ENCODE results near the gene CBFA2T2. TPM values are rescaled to one million over a fixed set of nuclear protein-coding genes. Genes with fewer than 3 reads are reported as not detected.
A peak's percentile ranks its signal among the peaks of the same experiment; 100 is the strongest.
"Not testable (repeated sequence)": the region's sequence is repeated elsewhere in the genome, so short reads cannot be mapped to it uniquely, and the experiment has no call there.

Gene CBFA2T2
- total RNA-seq, 1 donor from 2014 or later, result 19.6 TPM

DNA sequence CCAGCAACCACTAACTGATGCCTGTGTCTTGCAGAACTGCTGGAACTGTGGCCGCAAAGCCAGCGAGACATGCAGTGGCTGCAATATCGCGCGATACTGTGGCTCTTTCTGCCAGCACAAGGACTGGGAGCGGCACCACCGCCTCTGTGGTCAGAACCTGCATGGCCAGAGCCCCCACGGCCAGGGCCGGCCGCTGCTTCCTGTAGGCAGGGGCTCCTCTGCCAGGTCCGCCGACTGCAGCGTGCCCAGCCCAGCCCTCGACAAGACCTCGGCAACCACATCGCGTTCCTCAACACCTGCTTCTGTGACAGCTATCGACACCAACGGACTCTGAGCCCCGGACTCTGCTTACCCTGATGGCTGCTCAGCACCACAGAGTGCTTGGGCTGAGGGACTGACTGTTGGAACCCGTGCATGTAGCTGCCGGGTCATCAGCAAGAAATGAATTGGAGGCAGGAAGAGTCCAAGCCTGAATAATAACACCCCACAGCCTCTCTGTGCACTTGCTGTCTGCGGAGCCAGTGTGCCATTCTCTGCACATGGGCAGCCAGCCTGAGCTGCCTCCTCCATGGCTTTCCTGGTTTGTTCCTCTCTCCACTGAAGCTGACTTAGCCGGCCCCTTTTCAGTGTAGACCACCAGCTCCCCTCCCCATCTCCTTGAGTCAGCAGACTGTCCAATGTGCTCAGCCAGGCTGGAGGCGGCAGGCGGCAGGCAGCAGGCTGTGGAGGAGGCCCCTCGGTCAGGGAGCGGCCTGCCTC lies 154.6 kb downstream of the CBFA2T2 start:
- H3K36me3 Mint-ChIP-seq (ENCODE audit: unreplicated experiment), result peaks cover 40% of the 10 kb centered on the region
- DNase-seq (ENCODE audit: extremely low spot score, unreplicated experiment), result no peak
- TF ChIP-seq, protein P1, sequence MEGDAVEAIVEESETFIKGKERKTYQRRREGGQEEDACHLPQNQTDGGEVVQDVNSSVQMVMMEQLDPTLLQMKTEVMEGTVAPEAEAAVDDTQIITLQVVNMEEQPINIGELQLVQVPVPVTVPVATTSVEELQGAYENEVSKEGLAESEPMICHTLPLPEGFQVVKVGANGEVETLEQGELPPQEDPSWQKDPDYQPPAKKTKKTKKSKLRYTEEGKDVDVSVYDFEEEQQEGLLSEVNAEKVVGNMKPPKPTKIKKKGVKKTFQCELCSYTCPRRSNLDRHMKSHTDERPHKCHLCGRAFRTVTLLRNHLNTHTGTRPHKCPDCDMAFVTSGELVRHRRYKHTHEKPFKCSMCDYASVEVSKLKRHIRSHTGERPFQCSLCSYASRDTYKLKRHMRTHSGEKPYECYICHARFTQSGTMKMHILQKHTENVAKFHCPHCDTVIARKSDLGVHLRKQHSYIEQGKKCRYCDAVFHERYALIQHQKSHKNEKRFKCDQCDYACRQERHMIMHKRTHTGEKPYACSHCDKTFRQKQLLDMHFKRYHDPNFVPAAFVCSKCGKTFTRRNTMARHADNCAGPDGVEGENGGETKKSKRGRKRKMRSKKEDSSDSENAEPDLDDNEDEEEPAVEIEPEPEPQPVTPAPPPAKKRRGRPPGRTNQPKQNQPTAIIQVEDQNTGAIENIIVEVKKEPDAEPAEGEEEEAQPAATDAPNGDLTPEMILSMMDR (IDR thresholded peaks at IDR 0.05), result no peak
- H3K4me3 Mint-ChIP-seq (ENCODE audit: unreplicated experiment), result no peak overlapping the region
- peaks cover 26% of the 10 kb centered on the region for H3K4me1 Mint-ChIP-seq (ENCODE audit: unreplicated experiment)
- H3K9me3 Mint-ChIP-seq (ENCODE audit: unreplicated experiment), result no peaks in the 10 kb centered on the region
- no peaks in the 10 kb centered on the region for H3K27me3 Mint-ChIP-seq (ENCODE audit: unreplicated experiment)
- no peak overlapping the region for H3K27ac Mint-ChIP-seq (ENCODE audit: unreplicated experiment)

DNA sequence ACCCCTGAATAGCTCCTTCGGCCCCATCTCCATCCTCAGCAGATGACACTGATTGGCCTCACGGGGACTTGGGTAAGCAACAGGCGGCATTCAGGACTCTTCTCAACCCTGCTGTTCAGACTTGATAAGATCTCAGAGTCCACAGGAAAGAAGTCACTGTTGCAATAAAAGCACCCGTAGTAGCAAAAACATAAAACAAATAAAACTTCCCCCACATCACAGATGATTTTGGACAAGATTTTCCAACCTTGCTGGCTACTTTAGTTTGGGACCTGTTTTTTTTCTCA lies 155.1 kb downstream of the CBFA2T2 start:
- Mint-ChIP-seq H3K4me3 (ENCODE audit: unreplicated experiment) (no peak overlapping the region), H3K36me3 (ENCODE audit: unreplicated experiment) (peaks cover 35% of the 10 kb centered on the region), H3K4me1 (ENCODE audit: unreplicated experiment) (peaks cover 23% of the 10 kb centered on the region), H3K9me3 (ENCODE audit: unreplicated experiment) (no peaks in the 10 kb centered on the region), H3K27ac (ENCODE audit: unreplicated experiment) (no peak overlapping the region), H3K27me3 (ENCODE audit: unreplicated experiment) (no peaks in the 10 kb centered on the region)
- DNase-seq (ENCODE audit: extremely low spot score, unreplicated experiment), result no peak
- TF ChIP-seq, protein P1 (IDR thresholded peaks at IDR 0.05), result no peak

DNA sequence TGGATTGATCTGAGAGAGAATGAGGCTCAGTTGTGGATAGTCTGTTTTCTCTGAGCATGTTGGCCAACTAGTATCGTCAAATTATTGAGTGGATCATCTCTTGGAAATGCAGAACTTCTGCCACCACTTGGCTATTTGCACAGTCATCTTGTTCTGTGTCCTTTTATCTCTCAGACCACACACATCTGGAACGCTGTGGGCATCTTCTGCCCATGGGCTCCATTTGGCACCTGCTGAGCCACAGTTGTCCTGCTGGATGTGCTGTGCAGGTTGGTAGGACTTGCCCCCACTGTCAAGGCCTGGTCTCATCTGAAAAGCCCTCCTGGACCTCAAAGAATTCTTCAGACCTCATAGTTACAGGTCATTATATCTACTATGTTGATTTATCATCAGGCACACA lies 155.5 kb downstream of the CBFA2T2 start:
- H3K27ac Mint-ChIP-seq (ENCODE audit: unreplicated experiment), result no peak overlapping the region
- H3K9me3 Mint-ChIP-seq (ENCODE audit: unreplicated experiment), result no peaks in the 10 kb centered on the region

DNA sequence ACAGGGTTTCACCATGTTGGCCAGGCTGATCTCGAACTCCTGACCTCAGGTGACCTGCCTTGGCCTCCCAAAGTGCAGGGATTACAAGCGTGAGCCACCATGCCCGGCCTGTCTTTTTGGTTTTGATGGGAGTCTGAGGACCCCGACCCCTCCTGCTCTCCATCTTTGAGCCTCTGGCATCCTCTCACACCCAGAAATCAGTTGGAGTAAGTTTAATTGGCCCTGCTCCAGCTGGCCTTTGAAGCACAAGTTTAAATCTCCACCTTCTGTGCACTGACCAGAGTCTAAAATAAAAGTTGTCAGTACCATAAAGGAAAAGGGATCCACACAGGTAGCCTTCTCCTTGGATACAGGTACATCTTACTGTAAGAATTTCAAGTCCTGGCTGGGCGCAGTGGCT lies 156.3 kb downstream of the CBFA2T2 start:
- no peak overlapping the region for H3K27ac Mint-ChIP-seq (ENCODE audit: unreplicated experiment)
- peaks cover 26% of the 10 kb centered on the region for H3K36me3 Mint-ChIP-seq (ENCODE audit: unreplicated experiment)
- no peaks in the 10 kb centered on the region for H3K9me3 Mint-ChIP-seq (ENCODE audit: unreplicated experiment)
- no peak overlapping the region for H3K4me3 Mint-ChIP-seq (ENCODE audit: unreplicated experiment)
- H3K4me1 Mint-ChIP-seq (ENCODE audit: unreplicated experiment), result peaks cover 21% of the 10 kb centered on the region
- no peak for DNase-seq (ENCODE audit: extremely low spot score, unreplicated experiment)
- H3K27me3 Mint-ChIP-seq (ENCODE audit: unreplicated experiment), result no peaks in the 10 kb centered on the region
- TF ChIP-seq, protein P1 (IDR thresholded peaks at IDR 0.05), result no peak

More for the DNA sequence above, 155.5 kb downstream of the CBFA2T2 start:
- Mint-ChIP-seq H3K36me3 (ENCODE audit: unreplicated experiment) (peaks cover 32% of the 10 kb centered on the region), H3K4me1 (ENCODE audit: unreplicated experiment) (peaks cover 21% of the 10 kb centered on the region), H3K4me3 (ENCODE audit: unreplicated experiment) (no peak overlapping the region), H3K27me3 (ENCODE audit: unreplicated experiment) (no peaks in the 10 kb centered on the region)
- DNase-seq (ENCODE audit: extremely low spot score, unreplicated experiment), result no peak
- TF ChIP-seq, protein P1 (IDR thresholded peaks at IDR 0.05), result no peak

DNA sequence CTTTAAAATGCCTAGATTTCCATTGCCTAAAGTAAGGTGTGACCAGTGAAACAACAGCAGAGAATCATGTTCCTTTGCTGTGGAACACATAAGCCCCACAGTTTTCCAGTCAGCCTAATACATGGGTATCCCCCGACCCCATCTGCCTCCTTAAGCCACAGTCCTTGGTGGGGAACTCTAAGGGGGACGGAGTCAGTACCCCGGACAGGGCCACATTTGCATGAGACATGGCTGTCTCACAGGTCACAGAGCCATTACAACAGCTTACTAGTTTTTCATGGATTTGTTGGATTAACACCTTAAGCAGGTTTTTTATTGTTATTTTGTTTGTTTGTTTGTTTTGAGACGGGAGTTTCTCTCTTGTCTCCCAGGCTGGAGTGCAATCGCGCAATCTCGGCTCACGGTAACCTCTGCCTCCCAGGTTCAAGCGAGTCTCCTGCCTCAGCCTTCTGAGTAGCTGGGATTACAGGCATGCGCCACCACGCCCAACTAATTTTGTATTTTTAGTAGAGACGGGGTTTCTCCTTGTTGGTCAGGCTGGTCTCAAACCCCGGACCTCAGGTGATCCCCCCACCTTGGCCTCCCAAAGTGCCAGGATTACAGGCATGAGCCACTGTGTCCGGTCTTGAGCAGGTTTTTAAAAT lies 157.2 kb downstream of the CBFA2T2 start:
- peaks cover 21% of the 10 kb centered on the region for H3K4me1 Mint-ChIP-seq (ENCODE audit: unreplicated experiment)
- not testable (repeated sequence) for H3K4me3 Mint-ChIP-seq (ENCODE audit: unreplicated experiment); H3K27me3 Mint-ChIP-seq (ENCODE audit: unreplicated experiment); H3K9me3 Mint-ChIP-seq (ENCODE audit: unreplicated experiment); DNase-seq (ENCODE audit: extremely low spot score, unreplicated experiment)
- peak overlapping the region; percentile 10 for H3K27ac Mint-ChIP-seq (ENCODE audit: unreplicated experiment)
- peaks cover 23% of the 10 kb centered on the region for H3K36me3 Mint-ChIP-seq (ENCODE audit: unreplicated experiment)
